Heart left ventricle (tissue), 16 donors: ENCODE measurements around the gene TTC7B. TPM values are rescaled to one million over a fixed set of nuclear protein-coding genes. Genes with fewer than 3 reads are reported as not detected.
A peak's percentile ranks its signal among the peaks of the same experiment; 100 is the strongest.

Experiments
- ATAC-seq, 4 donors: fragments of 200-7000 bp; cut with Tn5 transposase; one replicate each; pipeline ENCODE4 v1.9.1; 2020 to 2022; ENCODE audit warnings: moderate library complexity in 4 of 4, mild to moderate bottlenecking in 3 of 4, moderate number of reproducible peaks in 1 of 4
- DNase-seq, 5 donors: peaks; one replicate each; pipeline ENCODE4 v3.0.0-alpha.2; 2020
- H3K27ac ChIP-seq, 12 donors: fragments of 200-600 bp; sonication (generic) in 4 of 12; one replicate each; pipeline versions ENCODE4 v1.5.0 to v1.8.0; 2016 to 2022; ENCODE audit warnings: mild to moderate bottlenecking in 2 of 12
- H3K27me3 ChIP-seq, 9 donors: fragments of 200-600 bp; sonication (generic) in 2 of 9; one replicate each; pipeline versions ENCODE4 v1.5.1 to v1.8.0; 2016 to 2022; ENCODE audit warnings: mild to moderate bottlenecking in 3 of 9
- H3K36me3 ChIP-seq, 9 donors: fragments of 200-600 bp; sonication (generic) in 2 of 9; one replicate each; pipeline versions ENCODE4 v1.5.0 to v1.8.0; 2018 to 2022; ENCODE audit warnings: mild to moderate bottlenecking in 2 of 9
- H3K4me1 ChIP-seq, 12 donors: fragments of 200-600 bp; sonication (generic) in 4 of 12; one replicate each; pipeline versions ENCODE4 v1.5.0 to v1.8.0; 2016 to 2022; ENCODE audit warnings: mild to moderate bottlenecking in 3 of 12
- H3K4me3 ChIP-seq, 12 donors: fragments of 200-600 bp; sonication (generic) in 4 of 12; one replicate each; pipeline versions ENCODE4 v1.5.0 to v1.8.0; 2017 to 2022; ENCODE audit warnings: mild to moderate bottlenecking in 9 of 12, moderate library complexity in 4 of 12
- H3K9me3 ChIP-seq, 12 donors: fragments of 200-600 bp; sonication (generic) in 4 of 12; one replicate each; pipeline versions ENCODE4 v1.5.0 to v1.8.0; 2016 to 2022; ENCODE audit warnings: mild to moderate bottlenecking in 1 of 12
- CTCF ChIP-seq, 12 donors: fragments of 200-600 bp; sonication (generic) in 4 of 12; IDR thresholded peaks; one replicate each; pipeline versions ENCODE4 v1.5.0 to v1.8.0; 2018 to 2022; ENCODE audit warnings: antibody characterized with exemption in 12 of 12, mild to moderate bottlenecking in 5 of 12
- POLR2A ChIP-seq, 2 donors: fragments of 450-650 bp; IDR thresholded peaks; one replicate each; pipeline ENCODE4 v1.6.1; 2017; ENCODE audit warnings: antibody characterized with exemption in 2 of 2, mild to moderate bottlenecking in 2 of 2, moderate library complexity in 2 of 2
- WGBS, 4 donors: extraction: QIAGEN DNeasy Blood & Tissue Kit in 2 of 4; methylation state at CpG; one replicate each; pipeline versions ENCODE4 v1.1.5 to v1.1.7; 2013 to 2018; 5-methylcytosine and 5-hydroxymethylcytosine counted together
- intact Hi-C, 10 donors: fragments of 100-400 bp; cut with DNase I; formaldehyde crosslinking; loops; one replicate each; pipeline versions ENCODE4 v1.11.1 to v1.14.2; 2022
- polyA plus RNA-seq, 2 donors: library from polyadenylated mRNA; stranded (reverse); fragments of 200-250 nt; gene quantifications; one replicate each; pipeline ENCODE4 v1.2.3, GENCODE V29; 2013
- total RNA-seq, 9 donors: library from RNA; depleted of rRNA in 2 of 9; stranded (reverse); fragments of >200 nt in 2 of 9; fragmentation: NEBNext Ultra II Directional in 3 of 9; extraction: Animal tissue kit (Norgen Biotek cat#: 25700) in 3 of 9; gene quantifications; one replicate each; pipeline versions ENCODE4 v1.1.0 to v1.2.4, GENCODE V29; 2016 to 2023
- donor health status: ischemic (EF 13 %, LVEDD 7.1; RV severe dilation, severe dysfunction).
- donor health status: healthy with polysubstance abuse.
- donor health status: DM: no; HTN: yes; CAD: no.
- donor health status: DM: no; HTN: no; CAD: no.
- donor health status: ischemic (EF 25% LVEDD 6.9; RV normal size, moderate dysfunction).
- donor health status: ischemic (EF 25% LVEDD 5.7; RV mildly dilated, moderate dysfunction).
- donor health status: healthy.
- donor health status: DM: yes; HTN: yes; CAD: no.
- donor health status: ischemic (EF 35%, LVEDD 5.7; RV mildly dilated, moderate dysfunction).
- donor health status: nonischemic (EF 11% LVEDD 7.7; RV severe dilation, severe dysfunction).
- donor health status: DM: yes; HTN: yes; CAD: no.
- donor health status: PGD.
- donor health status: ischemic (EF 29% LVEDD 5.4; RV normal size, mild dysfunction).
- donor health status: nonischemic (EF 23%, LVEDD 6.1; RV moderate dilation, normal function).

TTC7B gene
- total and polyA plus RNA-seq, 11 donors, result 20.3 to 76.1 (median 62.6) TPM

DNA sequence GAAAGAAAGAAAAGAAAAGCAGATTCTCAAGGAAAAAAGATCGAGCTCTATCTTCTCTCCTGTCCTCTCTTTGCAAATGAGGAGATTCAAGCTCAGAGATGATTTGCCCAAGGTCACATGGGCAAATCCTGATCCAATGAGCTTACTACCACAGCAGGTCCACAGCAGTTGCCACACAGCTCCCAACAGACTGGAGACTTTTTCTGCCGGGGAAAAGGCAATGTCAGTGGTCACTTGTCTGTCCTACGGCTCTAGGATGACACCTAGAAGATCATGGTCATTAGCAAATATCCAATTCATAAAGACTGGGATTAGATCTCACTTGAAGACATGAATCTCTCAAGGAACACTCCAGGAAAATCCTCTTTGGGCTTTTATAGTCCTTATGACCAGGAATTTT is 58.8 kb downstream of the TTC7B start:
- Histone ChIP-seq H3K4me1 (peaks cover 0 to 31% (median 22%) of the 10 kb centered on the region in 12 donors), H3K4me3 (peak overlapping the region in 3 of 12 donors; percentile 62 to 66 (median 65)), H3K27ac (peak overlapping the region in 8 of 12 donors; percentile 15 to 79 (median 64)), H3K27me3 (no peaks in the 10 kb centered on the region), H3K36me3 (no peaks in the 10 kb centered on the region), H3K9me3 (peaks cover 0 to 1% (median 0%) of the 10 kb centered on the region in 12 donors)
- intact Hi-C loops, result loop anchor here (5.0 to 10.0 kb wide), 9 partner anchors 60 to 460 kb away; partner anchors contain the start of genes CALM1 (in 6 of the 10) and NRDE2 (in 1 of the 10)
- no peak for DNase-seq
- ATAC-seq, result no peak
- WGBS, 4 donors, result 74 to 88% (median 85%) methylated on average over 3 of the region's 3 CpGs
- TF ChIP-seq CTCF (IDR thresholded peaks at IDR 0.05), result no peak
- TF ChIP-seq POLR2A (IDR thresholded peaks at IDR 0.05), result no peak

DNA sequence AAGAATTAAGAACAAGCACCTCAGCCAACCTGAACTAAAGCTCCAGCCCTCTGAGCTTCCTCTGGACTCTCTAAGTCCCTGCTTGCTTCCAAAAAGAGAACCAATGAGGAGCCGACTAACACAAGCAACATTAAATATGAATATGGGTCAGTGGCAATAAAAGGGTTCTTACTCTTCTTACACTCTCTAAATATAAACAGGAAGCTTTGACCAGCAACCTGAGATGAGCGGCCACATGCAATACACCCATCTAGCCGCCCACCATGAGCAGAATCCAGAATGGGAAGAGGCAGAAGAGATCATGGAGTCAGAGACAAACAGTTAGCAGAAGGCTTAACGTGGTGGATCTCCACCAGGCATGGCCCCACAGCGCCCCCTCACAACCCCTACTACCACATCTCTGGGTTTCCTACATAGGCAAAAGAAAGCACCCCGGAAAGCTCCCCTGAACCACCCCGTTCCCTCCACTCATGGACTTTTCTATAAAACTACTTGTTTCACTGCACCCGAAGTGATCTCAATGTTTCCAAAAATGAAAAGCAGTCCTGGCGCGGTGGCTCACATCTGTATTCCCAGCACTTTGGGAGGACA is 59.4 kb downstream of the TTC7B start:
- TF ChIP-seq POLR2A (IDR thresholded peaks at IDR 0.05), result no peak
- no peak overlapping the region for H3K4me3 ChIP-seq
- DNase-seq, result no peak
- peaks cover 0 to 31% (median 22%) of the 10 kb centered on the region in 12 donors for H3K4me1 ChIP-seq
- 94 to 95% (median 95%) methylated on average over 10 of the region's 10 CpGs for WGBS, 4 donors
- intact Hi-C loops, result loop anchor here (5.0 to 10.0 kb wide), 9 partner anchors 60 to 460 kb away; partner anchors contain the start of genes CALM1 (in 6 of the 10) and NRDE2 (in 1 of the 10)
- H3K9me3 ChIP-seq, result no peaks in the 10 kb centered on the region
- H3K27me3 ChIP-seq, result no peaks in the 10 kb centered on the region
- no peaks in the 10 kb centered on the region for H3K36me3 ChIP-seq
- no peak for ATAC-seq
- H3K27ac ChIP-seq, result peak overlapping the region in 1 of 12 donors; percentile 79

DNA sequence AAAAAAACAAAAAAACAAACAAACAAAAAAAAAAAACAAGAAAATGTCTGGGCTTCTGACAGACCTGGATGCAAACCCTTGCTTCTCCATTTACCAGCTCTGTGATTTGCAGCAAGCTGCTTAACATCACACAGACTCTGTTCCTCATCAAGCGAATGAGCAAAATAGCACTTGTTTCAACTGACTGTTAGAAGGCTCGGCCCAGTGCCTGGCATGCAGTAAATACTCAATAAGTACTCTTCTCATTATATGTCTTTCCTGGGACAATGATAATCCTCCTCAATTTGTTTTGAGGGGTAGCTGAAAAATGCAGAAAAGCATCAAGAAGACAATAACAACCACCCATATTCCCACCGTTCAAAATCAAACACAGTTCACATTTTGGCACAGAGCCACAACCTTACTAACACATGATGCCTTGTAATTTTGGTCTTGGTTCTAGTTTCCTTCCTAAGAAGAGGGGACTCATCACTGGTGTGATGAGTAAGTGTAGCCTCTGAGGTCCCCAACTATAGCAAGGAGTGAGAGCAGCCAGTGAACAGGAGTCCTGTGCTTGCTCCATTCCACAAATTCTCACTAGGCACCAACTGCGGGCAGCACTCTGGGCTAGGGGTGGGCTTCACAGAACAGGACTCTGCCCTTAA is 60.4 kb downstream of the TTC7B start:
- H3K4me1 ChIP-seq, result peaks cover 0 to 31% (median 22%) of the 10 kb centered on the region in 12 donors
- no peaks in the 10 kb centered on the region for H3K36me3 ChIP-seq
- no peak overlapping the region for H3K4me3 ChIP-seq
- WGBS, 4 donors, result 80 to 81% (median 80%) methylated on average over 4 of the region's 4 CpGs
- no peaks in the 10 kb centered on the region for H3K27me3 ChIP-seq
- peaks cover 0 to 3% (median 0%) of the 10 kb centered on the region in 12 donors for H3K9me3 ChIP-seq
- intact Hi-C loops, result loop anchor here (5.0 to 10.0 kb wide), 9 partner anchors 58 to 458 kb away; partner anchors contain the start of genes CALM1 (in 6 of the 10) and NRDE2 (in 1 of the 10)
- ATAC-seq (no peak), DNase-seq (no peak)
- no peak for TF ChIP-seq POLR2A (IDR thresholded peaks at IDR 0.05)
- no peak for TF ChIP-seq CTCF (IDR thresholded peaks at IDR 0.05)
- peak overlapping the region in 1 of 12 donors; percentile 79 for H3K27ac ChIP-seq

- Histone ChIP-seq H3K9me3 (peaks cover 0 to 25% (median 8%) of the 10 kb centered on the region in 12 donors), H3K4me1 (peaks cover 0 to 14% (median 4%) of the 10 kb centered on the region in 12 donors), H3K4me3 (no peak overlapping the region), H3K27ac (no peak overlapping the region), H3K27me3 (no peaks in the 10 kb centered on the region), H3K36me3 (no peaks in the 10 kb centered on the region)
- ATAC-seq, result no peak
- DNase-seq, result no peak
- intact Hi-C loops, result loop anchor here in 3 of 10 donors (10.0 kb wide), 2 partner anchors 359 to 449 kb away; partner anchors contain the start of gene CALM1 (in 1 of the 3)
- TF ChIP-seq POLR2A (IDR thresholded peaks at IDR 0.05) (no peak), CTCF (IDR thresholded peaks at IDR 0.05) (no peak)
- WGBS, 4 donors, result 82 to 95% (median 91%) methylated on average over 3 of the region's 3 CpGs
These were observed 62.7 kb downstream of the TTC7B start for GRCh38 chr14:90753456-90754005.
